Astrocyte (in vitro differentiated cells and primary cell): ENCODE data around the gene JAZF1. TPM values are rescaled to one million over a fixed set of nuclear protein-coding genes. Genes with fewer than 3 reads are reported as not detected.

Source experiments
- DNase-seq: peaks from one replicate; pipeline ENCODE4 v3.0.0-alpha.2; 2010; ENCODE audit warnings: low read depth
- FAIRE-seq: peaks from 2 replicates; lab custom pipeline; 2011; peaks lifted over from hg19 to GRCh38; lab: Jason Lieb, UNC
- H2AFZ ChIP-seq: 2 replicates; pipeline ENCODE4 v1.6.0; 2012; ENCODE audit warnings: low read depth, low read length, inconsistent platforms
- H3K27ac ChIP-seq: 2 replicates; pipeline ENCODE4 v1.5.1; 2011; ENCODE audit warnings: low read depth, low read length, inconsistent platforms
- H3K27me3 ChIP-seq: 2 replicates; pipeline ENCODE4 v1.6.0; 2011; ENCODE audit warnings: low read length, inconsistent platforms; ENCODE audit not compliant: insufficient read depth
- H3K36me3 ChIP-seq: 2 replicates; pipeline ENCODE4 v1.5.1; 2011; ENCODE audit warnings: low read length, inconsistent platforms; ENCODE audit not compliant: insufficient read depth
- H3K4me1 ChIP-seq: 2 replicates; pipeline ENCODE4 v1.5.1; 2011; ENCODE audit warnings: low read length, inconsistent platforms; ENCODE audit not compliant: insufficient read depth
- H3K4me2 ChIP-seq: 2 replicates; pipeline ENCODE4 v1.6.0; 2012; ENCODE audit warnings: low read length, inconsistent platforms
- H3K4me3 ChIP-seq: 2 replicates; pipeline ENCODE4 v1.5.1; 2011; ENCODE audit warnings: low read depth, mild to moderate bottlenecking, low read length, inconsistent platforms; ENCODE audit not compliant: insufficient read depth
- H3K79me2 ChIP-seq: 2 replicates; pipeline ENCODE4 v1.6.0; 2012; ENCODE audit warnings: mild to moderate bottlenecking, low read length, inconsistent platforms; ENCODE audit not compliant: insufficient read depth
- H3K9ac ChIP-seq: 2 replicates; pipeline ENCODE4 v1.6.0; 2012; ENCODE audit warnings: mild to moderate bottlenecking, low read length, inconsistent platforms
- H3K9me3 ChIP-seq: 2 replicates; pipeline ENCODE4 v1.5.1; 2012; ENCODE audit warnings: low read depth, mild to moderate bottlenecking, low read length, inconsistent platforms; ENCODE audit not compliant: insufficient read depth
- H4K20me1 ChIP-seq: 2 replicates; pipeline ENCODE4 v1.6.0; 2012; ENCODE audit warnings: low read length, inconsistent platforms; ENCODE audit not compliant: insufficient read depth
- H3K27ac Mint-ChIP-seq: one replicate; pipeline ENCODE4 v1.8.0; 2021; ENCODE audit warnings: mild to moderate bottlenecking, mixed read lengths; ENCODE audit not compliant: unreplicated experiment
- H3K27me3 Mint-ChIP-seq: one replicate; pipeline ENCODE4 v1.8.0; 2021; ENCODE audit warnings: low read depth, mixed read lengths; ENCODE audit not compliant: unreplicated experiment
- H3K36me3 Mint-ChIP-seq: one replicate; pipeline ENCODE4 v1.8.0; 2021; ENCODE audit warnings: low read depth, mixed read lengths; ENCODE audit not compliant: unreplicated experiment
- H3K4me1 Mint-ChIP-seq: one replicate; pipeline ENCODE4 v1.8.0; 2021; ENCODE audit warnings: low read depth, mixed read lengths; ENCODE audit not compliant: unreplicated experiment
- H3K4me3 Mint-ChIP-seq: one replicate; pipeline ENCODE4 v1.8.0; 2021; ENCODE audit warnings: mild to moderate bottlenecking, moderate library complexity, mixed read lengths; ENCODE audit not compliant: unreplicated experiment
- H3K9me3 Mint-ChIP-seq: one replicate; pipeline ENCODE4 v1.8.0; 2021; ENCODE audit warnings: mild to moderate bottlenecking, mixed read lengths; ENCODE audit not compliant: unreplicated experiment
- EZH2 ChIP-seq: IDR thresholded peaks from 2 replicates; pipeline ENCODE4 v1.6.1; 2012; ENCODE audit warnings: mild to moderate bottlenecking, low read length, inconsistent platforms; ENCODE audit not compliant: insufficient read depth
- total RNA-seq: library from RNA; stranded (reverse); gene quantifications from 2 replicates; pipeline ENCODE4 v1.2.1, GENCODE V29; 2021
- TF ChIP-seq, protein P1 (sequence below): IDR thresholded peaks from 2 replicates; pipeline ENCODE4 v1.5.1; 2011; ENCODE audit warnings: low read depth, mild to moderate bottlenecking, inconsistent platforms, low read length, moderate library complexity; ENCODE audit not compliant: insufficient read depth

JAZF1 gene
- total RNA-seq, 1 donor from 2014 or later: 20.1 TPM

DNA sequence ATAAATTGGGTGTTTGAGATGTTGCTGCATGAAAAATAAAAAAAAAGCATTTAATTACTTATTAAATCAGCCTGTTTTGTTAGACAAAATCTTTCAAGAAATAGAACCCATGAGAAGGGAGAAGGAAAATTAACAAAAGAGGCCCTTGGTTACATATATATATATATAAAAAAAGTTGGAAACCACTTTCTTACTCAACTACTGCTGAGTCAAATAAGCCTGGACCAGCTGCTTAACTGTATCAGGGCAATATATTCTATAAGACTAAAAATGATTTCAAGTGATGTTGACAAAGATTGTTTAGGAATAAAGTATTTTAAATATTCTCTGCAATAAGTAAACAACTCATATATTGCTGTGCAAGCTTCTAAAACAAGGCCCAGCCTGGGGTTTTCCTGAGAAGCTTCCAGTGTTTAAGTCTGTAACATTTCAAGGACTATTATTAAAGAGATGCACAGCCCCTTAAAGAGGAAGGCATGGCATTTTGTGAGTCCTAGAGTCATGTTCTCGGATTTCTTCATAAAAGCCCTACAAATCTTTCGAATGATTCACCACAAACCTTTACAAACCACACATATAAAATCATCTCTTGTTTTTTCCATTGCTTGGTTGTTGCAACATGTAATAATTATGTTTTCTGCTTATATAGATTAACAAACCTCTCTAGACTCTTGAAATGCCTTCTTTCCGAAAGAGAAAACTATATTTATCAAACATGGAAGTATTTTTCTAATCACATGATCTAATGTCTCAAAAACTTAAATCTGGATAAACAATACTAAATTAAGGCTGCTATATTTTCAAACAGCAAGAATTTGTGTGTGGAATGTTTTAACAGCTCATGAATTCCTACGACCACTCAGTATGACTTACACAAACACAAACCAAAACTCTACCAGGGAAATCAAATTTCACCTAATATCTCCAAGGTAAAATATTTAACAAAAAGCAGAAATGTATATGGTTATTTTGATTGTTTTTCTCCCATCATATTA is 14.3 kb downstream of the JAZF1 start:
- FAIRE-seq (peak; percentile 71), DNase-seq (peak; percentile 83)
- H3K4me1 ChIP-seq: peaks cover 24% of the 10 kb centered on the region
- Mint-ChIP-seq H3K4me1 (peaks cover 44% of the 10 kb centered on the region), H3K27me3 (no peaks in the 10 kb centered on the region), H3K36me3 (peaks cover 3% of the 10 kb centered on the region), H3K9me3 (no peaks in the 10 kb centered on the region), H3K4me3 (peak overlapping the region; percentile 14), H3K27ac (peak overlapping the region; percentile 95)
- peak overlapping the region; percentile 57 for H3K9ac ChIP-seq
- TF ChIP-seq, protein P1, sequence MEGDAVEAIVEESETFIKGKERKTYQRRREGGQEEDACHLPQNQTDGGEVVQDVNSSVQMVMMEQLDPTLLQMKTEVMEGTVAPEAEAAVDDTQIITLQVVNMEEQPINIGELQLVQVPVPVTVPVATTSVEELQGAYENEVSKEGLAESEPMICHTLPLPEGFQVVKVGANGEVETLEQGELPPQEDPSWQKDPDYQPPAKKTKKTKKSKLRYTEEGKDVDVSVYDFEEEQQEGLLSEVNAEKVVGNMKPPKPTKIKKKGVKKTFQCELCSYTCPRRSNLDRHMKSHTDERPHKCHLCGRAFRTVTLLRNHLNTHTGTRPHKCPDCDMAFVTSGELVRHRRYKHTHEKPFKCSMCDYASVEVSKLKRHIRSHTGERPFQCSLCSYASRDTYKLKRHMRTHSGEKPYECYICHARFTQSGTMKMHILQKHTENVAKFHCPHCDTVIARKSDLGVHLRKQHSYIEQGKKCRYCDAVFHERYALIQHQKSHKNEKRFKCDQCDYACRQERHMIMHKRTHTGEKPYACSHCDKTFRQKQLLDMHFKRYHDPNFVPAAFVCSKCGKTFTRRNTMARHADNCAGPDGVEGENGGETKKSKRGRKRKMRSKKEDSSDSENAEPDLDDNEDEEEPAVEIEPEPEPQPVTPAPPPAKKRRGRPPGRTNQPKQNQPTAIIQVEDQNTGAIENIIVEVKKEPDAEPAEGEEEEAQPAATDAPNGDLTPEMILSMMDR: no peak
- no peak for TF ChIP-seq EZH2
- H3K79me2 ChIP-seq: peaks cover 47% of the 10 kb centered on the region
- H3K9me3 ChIP-seq: no peaks in the 10 kb centered on the region
- H3K4me3 ChIP-seq: no peak overlapping the region
- H4K20me1 ChIP-seq: no peaks in the 10 kb centered on the region
- H3K36me3 ChIP-seq: no peaks in the 10 kb centered on the region
- peak overlapping the region; percentile 68 for H3K4me2 ChIP-seq
- peak overlapping the region; percentile 71 for H3K27ac ChIP-seq
- H3K27me3 ChIP-seq: no peaks in the 10 kb centered on the region
- no peak overlapping the region for H2AFZ ChIP-seq

DNA sequence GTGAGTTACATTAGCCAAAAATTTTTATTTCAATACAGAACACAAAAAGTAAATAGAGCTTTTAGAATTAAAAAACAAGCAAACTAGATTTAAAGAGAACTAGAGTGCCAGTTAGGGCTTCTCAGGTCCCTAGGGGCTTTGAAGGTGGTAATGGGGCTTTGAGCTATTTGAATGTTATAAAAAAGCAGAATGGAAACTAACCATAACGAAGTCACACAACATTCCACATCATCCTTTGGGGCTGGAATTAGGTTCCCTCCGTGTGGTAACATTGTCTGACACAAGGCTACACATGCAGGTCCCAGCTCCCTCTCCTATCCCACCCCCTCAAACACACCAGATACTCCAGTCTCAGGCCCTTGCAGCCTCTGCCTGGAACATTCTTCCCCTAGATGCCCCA is 15.3 kb downstream of the JAZF1 start:
- Histone ChIP-seq H4K20me1 (no peaks in the 10 kb centered on the region), H3K27me3 (no peaks in the 10 kb centered on the region), H3K36me3 (no peaks in the 10 kb centered on the region), H3K9me3 (no peaks in the 10 kb centered on the region), H2AFZ (no peak overlapping the region), H3K4me3 (no peak overlapping the region), H3K79me2 (peaks cover 45% of the 10 kb centered on the region), H3K4me1 (peaks cover 34% of the 10 kb centered on the region), H3K4me2 (peak overlapping the region; percentile 68), H3K27ac (peak overlapping the region; percentile 71), H3K9ac (peak overlapping the region; percentile 57)
- Mint-ChIP-seq H3K36me3 (peaks cover 3% of the 10 kb centered on the region), H3K4me3 (no peak overlapping the region), H3K27me3 (no peaks in the 10 kb centered on the region), H3K27ac (peak overlapping the region; percentile 95), H3K4me1 (peaks cover 52% of the 10 kb centered on the region), H3K9me3 (no peaks in the 10 kb centered on the region)
- TF ChIP-seq, protein P1: no peak
- FAIRE-seq (peak; percentile 23), DNase-seq (no peak)

DNA sequence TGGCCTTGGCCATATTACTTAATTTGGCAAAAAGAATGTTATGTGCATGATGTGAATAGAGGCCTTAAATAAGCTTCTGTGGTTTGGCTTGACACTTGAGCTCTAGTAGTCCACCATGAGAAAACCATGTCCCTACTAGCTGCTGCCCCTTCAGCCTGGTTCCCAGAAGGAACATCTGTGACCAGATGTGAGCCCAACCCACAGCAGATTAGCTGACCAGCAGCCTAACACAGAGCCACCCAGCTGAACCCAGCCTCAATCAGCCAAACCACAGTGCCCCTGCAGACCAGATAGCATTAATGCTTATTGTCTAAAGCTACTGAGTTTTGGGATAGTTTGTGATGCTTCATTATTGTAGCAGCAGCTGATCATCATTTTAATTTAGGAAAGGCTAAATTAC is 16.6 kb downstream of the JAZF1 start:
- H3K4me1 ChIP-seq: peaks cover 37% of the 10 kb centered on the region
- TF ChIP-seq, protein P1: no peak
- TF ChIP-seq EZH2: no peak
- no peak overlapping the region for H3K27ac Mint-ChIP-seq
- no peaks in the 10 kb centered on the region for H3K27me3 Mint-ChIP-seq
- no peaks in the 10 kb centered on the region for H3K9me3 ChIP-seq
- no peak overlapping the region for H2AFZ ChIP-seq
- H3K9me3 Mint-ChIP-seq: peaks cover 3% of the 10 kb centered on the region
- no peak overlapping the region for H3K9ac ChIP-seq
- no peaks in the 10 kb centered on the region for H3K27me3 ChIP-seq
- peak; percentile 78 for DNase-seq
- H3K4me2 ChIP-seq: no peak overlapping the region
- H3K79me2 ChIP-seq: peaks cover 41% of the 10 kb centered on the region
- H3K4me3 ChIP-seq: no peak overlapping the region
- no peak overlapping the region for H3K4me3 Mint-ChIP-seq
- H3K36me3 ChIP-seq: no peaks in the 10 kb centered on the region
- no peak overlapping the region for H3K27ac ChIP-seq
- H4K20me1 ChIP-seq: no peaks in the 10 kb centered on the region
- peaks cover 7% of the 10 kb centered on the region for H3K36me3 Mint-ChIP-seq
- FAIRE-seq: no peak
- H3K4me1 Mint-ChIP-seq: peaks cover 53% of the 10 kb centered on the region
